Dermis blood vessel endothelial cell (primary cell): Measurements from ENCODE around the gene DDX49. TPM values are rescaled to one million over a fixed set of nuclear protein-coding genes. Genes with fewer than 3 reads are reported as not detected.

Experiments used
- total RNA-seq: library from RNA; depleted of rRNA; stranded (reverse); fragments of >200 nt; gene quantifications from 2 replicates; pipeline ENCODE4 v1.2.3, GENCODE V29; 2014

DDX49 gene
- total RNA-seq, 1 donor from 2014 or later, result 57.9 TPM

Other genes with a start within 250 kb of the DDX49 start
- gene CRTC1, start 236.0 kb upstream of the DDX49 start, total RNA-seq, result 1.2 and 1.8 TPM in 2 replicates
- gene COMP, start 128.4 kb upstream of the DDX49 start, total RNA-seq, result not detected in 2 replicates
- 100 and 107 TPM in 2 replicates for gene UPF1, start 87.8 kb upstream of the DDX49 start, total RNA-seq
- gene CERS1, start 23.6 kb upstream of the DDX49 start, total RNA-seq, result 1.0 and 1.3 TPM in 2 replicates
- 215 TPM in 2 replicates for gene COPE, start 328 bp upstream of the DDX49 start, total RNA-seq
- gene HOMER3, start 21.5 kb downstream of the DDX49 start, total RNA-seq, result 128 and 272 TPM in 2 replicates
- gene SUGP2, start 113.8 kb downstream of the DDX49 start, total RNA-seq, result 22.0 and 24.8 TPM in 2 replicates
- 50.2 and 72.1 TPM in 2 replicates for gene ARMC6, start 113.9 kb downstream of the DDX49 start, total RNA-seq
- gene SLC25A42, start 144.3 kb downstream of the DDX49 start, total RNA-seq, result 4.4 and 4.5 TPM in 2 replicates
- gene TMEM161A, start 218.8 kb downstream of the DDX49 start, total RNA-seq, result 18.7 and 26.5 TPM in 2 replicates